A673 (cell line): ENCODE results near the gene EMC6. TPM values are rescaled to one million over a fixed set of nuclear protein-coding genes. Genes with fewer than 3 reads are reported as not detected.

Source experiments
- BruUV-seq: library from RNA; stranded (reverse); fragments of 400-500 nt; replicated peaks from 2 replicates; lab custom pipeline; 2021; lab: Mats Ljungman, UMichigan
- CTCF ChIA-PET: fragments of 300-600 bp; sonication (Branson Sonifier 250); formaldehyde crosslinking; loops from one replicate; lab custom pipeline; 2022; ENCODE audit warnings: antibody characterized with exemption; lab: Charles Lee
- POLR2A ChIA-PET: fragments of 300-600 bp; sonication (Branson Sonifier 250); formaldehyde crosslinking; loops from one replicate; lab custom pipeline; 2022; ENCODE audit warnings: antibody characterized with exemption; ENCODE audit not compliant: low non-redundant PET; lab: Charles Lee
- DNase-seq: peaks from one replicate; pipeline ENCODE4 v3.0.0-alpha.2; 2015; ENCODE audit warnings: low spot score
- H3K27ac ChIP-seq: fragments of 200-600 bp; sonication (generic); 2 replicates; pipeline ENCODE4 v1.5.1; 2016; ENCODE audit warnings: mixed run types, low read depth, mild to moderate bottlenecking, mixed read lengths, antibody characterized with exemption, low read length; ENCODE audit not compliant: poor library complexity, severe bottlenecking
- H3K27me3 ChIP-seq: fragments of 200-600 bp; sonication (generic); replicated peaks from 2 replicates; pipeline ENCODE4 v1.6.1; 2017; ENCODE audit warnings: mixed run types, low read depth, mild to moderate bottlenecking, mixed read lengths, antibody characterized with exemption, low read length; ENCODE audit not compliant: insufficient read depth, poor library complexity
- H3K36me3 ChIP-seq: fragments of 200-600 bp; sonication (generic); 2 replicates; pipeline ENCODE4 v1.6.1; 2016; ENCODE audit warnings: mixed run types, mild to moderate bottlenecking, mixed read lengths, antibody characterized with exemption, low read length; ENCODE audit not compliant: insufficient read depth, poor library complexity, severe bottlenecking
- H3K4me1 ChIP-seq: fragments of 200-600 bp; sonication (generic); 2 replicates; pipeline ENCODE4 v1.6.1; 2017; ENCODE audit warnings: mixed run types, mild to moderate bottlenecking, mixed read lengths, antibody characterized with exemption, low read length; ENCODE audit not compliant: insufficient read depth, poor library complexity, severe bottlenecking
- H3K4me3 ChIP-seq: fragments of 200-600 bp; sonication (generic); 2 replicates; pipeline ENCODE4 v1.5.1; 2016; ENCODE audit warnings: low read depth, mixed run types, mild to moderate bottlenecking, mixed read lengths, low read length; ENCODE audit not compliant: poor library complexity, severe bottlenecking
- H3K9me3 ChIP-seq: fragments of 200-600 bp; sonication (generic); 2 replicates; pipeline ENCODE4 v1.6.1; 2016; ENCODE audit warnings: mixed run types, low read depth, mild to moderate bottlenecking, mixed read lengths, antibody characterized with exemption, low read length; ENCODE audit not compliant: poor library complexity, severe bottlenecking
- EZH2 ChIP-seq: fragments of 200-600 bp; sonication (generic); IDR thresholded peaks from 2 replicates; pipeline ENCODE4 v1.6.1; 2017; ENCODE audit warnings: borderline replicate concordance, low read depth, mild to moderate bottlenecking, mixed read lengths, antibody characterized with exemption, low read length; ENCODE audit not compliant: poor library complexity, severe bottlenecking
- intact Hi-C: fragments of 100-400 bp; cut with micrococcal nuclease; formaldehyde crosslinking; loops from one replicate; pipeline ENCODE4 v1.10.0; 2022; ENCODE audit not compliant: unreplicated experiment
- total RNA-seq: library from RNA; stranded (reverse); gene quantifications from 2 replicates; pipeline ENCODE4 v1.2.3, GENCODE V29; 2021
- TF ChIP-seq, protein P1 (sequence below): fragments of 300-800, 200-600 bp; sonication (generic); conservative IDR thresholded peaks from 2 replicates; pipeline ENCODE4 v1.5.1; 2017; ENCODE audit warnings: low read depth, mild to moderate bottlenecking, antibody characterized with exemption, low read length, moderate library complexity, mixed read lengths

The EMC6 gene
- total RNA-seq, 1 experiment from 2014 or later = 70.9 TPM

DNA sequence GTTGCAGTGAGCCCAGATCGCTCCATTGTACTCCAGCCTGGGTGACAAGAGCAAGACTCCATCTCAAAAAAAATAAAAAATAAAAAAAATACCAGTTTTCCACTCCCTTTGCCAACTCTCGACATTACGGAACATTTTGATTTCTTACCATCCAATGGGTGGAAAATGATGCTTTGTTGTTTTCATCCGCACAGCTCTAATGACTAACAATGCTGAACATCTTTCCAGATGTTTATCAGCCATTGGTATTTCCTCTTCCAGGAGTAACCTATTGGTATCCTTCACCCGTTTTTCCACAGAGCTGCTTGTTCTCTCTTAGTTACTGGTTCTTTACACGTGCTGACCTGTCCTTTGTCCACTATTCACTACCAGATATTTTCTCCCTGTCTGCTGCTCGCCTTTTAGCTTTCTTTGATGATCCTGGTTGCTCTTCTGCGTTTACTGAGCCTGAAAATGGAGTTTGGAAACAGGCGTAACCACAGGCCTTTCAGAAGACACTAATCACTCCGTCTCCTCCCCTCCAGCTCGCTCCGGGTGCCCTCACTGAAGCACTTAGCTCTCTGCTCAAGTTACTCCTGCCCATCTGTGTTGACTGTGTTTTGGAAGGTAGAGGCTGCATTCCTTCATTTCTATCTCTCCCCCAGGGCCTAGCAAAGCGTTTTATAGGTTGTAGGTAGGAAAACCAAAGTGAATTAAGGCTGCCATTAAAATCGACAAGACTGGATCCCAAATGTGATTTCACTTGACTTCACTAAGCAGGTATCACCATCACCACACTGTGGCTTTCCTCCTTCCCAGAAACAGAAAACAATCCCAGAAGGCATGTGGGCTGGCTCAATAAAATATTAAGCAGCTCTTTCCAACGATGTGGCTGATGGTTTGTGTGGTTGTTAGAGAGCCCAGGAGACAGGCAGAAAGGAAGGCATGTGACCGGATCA is 41.5 kb upstream of the EMC6 start:
- DNase-seq = no peak
- no peak for TF ChIP-seq EZH2
- TF ChIP-seq, protein P1, sequence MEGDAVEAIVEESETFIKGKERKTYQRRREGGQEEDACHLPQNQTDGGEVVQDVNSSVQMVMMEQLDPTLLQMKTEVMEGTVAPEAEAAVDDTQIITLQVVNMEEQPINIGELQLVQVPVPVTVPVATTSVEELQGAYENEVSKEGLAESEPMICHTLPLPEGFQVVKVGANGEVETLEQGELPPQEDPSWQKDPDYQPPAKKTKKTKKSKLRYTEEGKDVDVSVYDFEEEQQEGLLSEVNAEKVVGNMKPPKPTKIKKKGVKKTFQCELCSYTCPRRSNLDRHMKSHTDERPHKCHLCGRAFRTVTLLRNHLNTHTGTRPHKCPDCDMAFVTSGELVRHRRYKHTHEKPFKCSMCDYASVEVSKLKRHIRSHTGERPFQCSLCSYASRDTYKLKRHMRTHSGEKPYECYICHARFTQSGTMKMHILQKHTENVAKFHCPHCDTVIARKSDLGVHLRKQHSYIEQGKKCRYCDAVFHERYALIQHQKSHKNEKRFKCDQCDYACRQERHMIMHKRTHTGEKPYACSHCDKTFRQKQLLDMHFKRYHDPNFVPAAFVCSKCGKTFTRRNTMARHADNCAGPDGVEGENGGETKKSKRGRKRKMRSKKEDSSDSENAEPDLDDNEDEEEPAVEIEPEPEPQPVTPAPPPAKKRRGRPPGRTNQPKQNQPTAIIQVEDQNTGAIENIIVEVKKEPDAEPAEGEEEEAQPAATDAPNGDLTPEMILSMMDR = no peak
- BruUV-seq = no TSS peak

DNA sequence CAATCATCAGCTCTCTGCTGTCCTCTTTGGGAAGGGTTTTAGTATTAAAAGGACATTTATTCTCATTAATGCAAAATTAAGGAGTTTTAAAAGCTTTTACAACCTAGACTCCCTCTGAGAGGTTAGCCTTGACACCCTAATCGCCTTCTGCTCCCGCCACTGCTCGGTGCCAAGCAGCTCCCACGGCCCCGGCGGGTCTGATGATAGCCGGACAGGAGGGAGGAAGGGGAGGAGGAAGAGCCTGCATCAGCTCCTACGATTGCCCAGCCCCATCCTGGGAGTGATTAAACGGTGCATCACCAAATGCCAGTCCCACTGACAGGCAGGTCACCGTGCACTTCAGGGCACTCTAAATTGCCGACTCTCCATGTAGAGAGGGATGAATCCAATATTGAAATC is 40.8 kb upstream of the EMC6 start:
- no peak overlapping the region for H3K4me3 ChIP-seq
- no peaks in the 10 kb centered on the region for H3K4me1 ChIP-seq
- no peak overlapping the region for H3K27ac ChIP-seq
- H3K36me3 ChIP-seq = peaks cover 16% of the 10 kb centered on the region
- no TSS peak for BruUV-seq
- H3K27me3 ChIP-seq = no peaks in the 10 kb centered on the region
- no peaks in the 10 kb centered on the region for H3K9me3 ChIP-seq
- POLR2A ChIA-PET = no interaction called here
- CTCF ChIA-PET = no interaction called here
- no peak for TF ChIP-seq EZH2
- TF ChIP-seq, protein P1 = no peak
- no peak for DNase-seq
- intact Hi-C loops = no loop called here

More for the DNA sequence above, 41.5 kb upstream of the EMC6 start:
- no peaks in the 10 kb centered on the region for H3K9me3 ChIP-seq
- POLR2A ChIA-PET = no interaction called here
- H3K27me3 ChIP-seq = no peaks in the 10 kb centered on the region
- H3K36me3 ChIP-seq = peaks cover 20% of the 10 kb centered on the region
- intact Hi-C loops = no loop called here
- H3K27ac ChIP-seq = no peak overlapping the region
- no peaks in the 10 kb centered on the region for H3K4me1 ChIP-seq
- no peak overlapping the region for H3K4me3 ChIP-seq
- CTCF ChIA-PET = no interaction called here

DNA sequence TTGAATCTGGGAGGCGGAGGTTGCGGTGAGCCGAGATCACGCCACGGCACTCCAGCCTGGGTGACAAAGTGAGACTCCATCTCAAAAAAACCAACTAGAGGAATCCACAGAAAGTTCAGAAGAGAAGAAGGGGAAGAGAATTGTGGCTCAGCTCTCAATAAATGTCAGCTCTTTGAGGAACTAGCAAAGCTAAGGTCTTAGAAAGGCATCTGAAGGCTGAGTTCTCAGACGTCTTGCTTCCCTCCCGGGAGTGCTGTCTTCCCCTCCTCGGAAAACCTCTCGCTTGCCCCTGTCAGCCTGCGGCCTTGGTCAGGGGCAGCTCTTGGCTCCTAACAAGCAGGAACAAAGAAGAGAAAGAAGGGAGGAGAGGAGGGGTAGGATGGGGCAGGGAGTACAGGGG is 37.8 kb upstream of the EMC6 start:
- DNase-seq = no peak
- BruUV-seq = no TSS peak
- Histone ChIP-seq H3K9me3 (no peaks in the 10 kb centered on the region), H3K27ac (no peak overlapping the region), H3K36me3 (peaks cover 9% of the 10 kb centered on the region), H3K4me3 (no peak overlapping the region), H3K4me1 (no peaks in the 10 kb centered on the region), H3K27me3 (no peaks in the 10 kb centered on the region)
- TF ChIP-seq EZH2 = no peak
- TF ChIP-seq, protein P1 = no peak
- ChIA-PET POLR2A (no interaction called here), CTCF (no interaction called here)
- intact Hi-C loops = no loop called here
